ENCODE data around the gene ATG14. TPM values are rescaled to one million over a fixed set of nuclear protein-coding genes. Genes with fewer than 3 reads are reported as not detected.

Gene ATG14
- total RNA-seq, 2 experiments from 2014 or later = 5.0 to 5.1 TPM

- ChIA-PET CTCF (interaction anchor here (0.9 to 4.3 kb wide), 10 partner anchors 9 to 1057 kb away, joined by 3 to 19 read pairs (median 4); partner anchors contain the start of gene TBPL2), POLR2A (no interaction called here)
- intact Hi-C loops (cut with DNase I, micrococcal nuclease) = loop anchor here in 1 of 2 experiments (10.0 kb wide), 1 partner anchor 697 kb away; the partner anchor contains the start of gene PELI2
- Mint-ChIP-seq H3K9me3 (ENCODE audit: low read depth) (no peaks in the 10 kb centered on the region), H3K4me3 (no peak overlapping the region), H3K36me3 (ENCODE audit: low read depth) (no peaks in the 10 kb centered on the region), H3K27me3 (no peaks in the 10 kb centered on the region), H3K4me1 (no peaks in the 10 kb centered on the region), H3K27ac (no peak overlapping the region)
- ATAC-seq = no peak
- no peak for DNase-seq
Measured at GRCh38 chr14:55417955-55418354, 6.3 kb upstream of the ATG14 start.

GRCh38 chr14:55416866-55417265, 5.2 kb upstream of the ATG14 start:
- no peak overlapping the region for H3K27ac Mint-ChIP-seq
- ATAC-seq (peak; percentile 67), DNase-seq (peak; percentile 66)
- ChIA-PET POLR2A (interaction anchor here (0.6 kb wide), 1 partner anchor 153 kb away, joined by 3 read pairs; no protein-coding TSS in a partner anchor), CTCF (interaction anchor here (0.6 to 4.3 kb wide), 19 partner anchors 10 to 923 kb away, joined by 3 to 19 read pairs (median 4); no protein-coding TSS in a partner anchor)
- H3K36me3 Mint-ChIP-seq (ENCODE audit: low read depth) = no peaks in the 10 kb centered on the region
- H3K4me3 Mint-ChIP-seq = no peak overlapping the region
- peaks cover 7% of the 10 kb centered on the region for H3K4me1 Mint-ChIP-seq
- intact Hi-C loops (cut with DNase I, micrococcal nuclease) = loop anchor here in 1 of 2 experiments (10.0 kb wide), 1 partner anchor 698 kb away; the partner anchor contains the start of gene PELI2
- H3K27me3 Mint-ChIP-seq = no peaks in the 10 kb centered on the region
- H3K9me3 Mint-ChIP-seq (ENCODE audit: low read depth) = no peaks in the 10 kb centered on the region

GRCh38 chr14:55414551-55414950, 2.9 kb upstream of the ATG14 start:
- Mint-ChIP-seq H3K27ac (no peak overlapping the region), H3K27me3 (no peaks in the 10 kb centered on the region), H3K36me3 (ENCODE audit: low read depth) (no peaks in the 10 kb centered on the region), H3K4me1 (peaks cover 19% of the 10 kb centered on the region), H3K9me3 (ENCODE audit: low read depth) (no peaks in the 10 kb centered on the region), H3K4me3 (no peak overlapping the region)
- ChIA-PET POLR2A (no interaction called here), CTCF (interaction anchor here (0.6 to 2.7 kb wide), 9 partner anchors 11 to 905 kb away, joined by 3 to 16 read pairs (median 3); partner anchors contain the start of gene CGRRF1)
- no peak for DNase-seq
- ATAC-seq = no peak
- intact Hi-C loops (cut with DNase I, micrococcal nuclease) = loop anchor here in 1 of 2 experiments (5.0 to 10.0 kb wide), 3 partner anchors 202 to 700 kb away; partner anchors contain the start of genes MAPK1IP1L and PELI2

GRCh38 chr14:55412676-55413075, 1.0 kb upstream of the ATG14 start:
- no peaks in the 10 kb centered on the region for H3K9me3 Mint-ChIP-seq (ENCODE audit: low read depth)
- POLR2A ChIA-PET = no interaction called here
- H3K36me3 Mint-ChIP-seq (ENCODE audit: low read depth) = no peaks in the 10 kb centered on the region
- intact Hi-C loops (cut with DNase I, micrococcal nuclease) = loop anchor here in 1 of 2 experiments (5.0 to 10.0 kb wide), 3 partner anchors 200 to 702 kb away; partner anchors contain the start of genes MAPK1IP1L and PELI2
- no peak overlapping the region for H3K27ac Mint-ChIP-seq
- CTCF ChIA-PET = interaction anchor here (0.6 to 1.6 kb wide), 2 partner anchors 9 to 31 kb away, joined by 3 to 5 read pairs; no protein-coding TSS in a partner anchor
- ATAC-seq (no peak), DNase-seq (no peak)
- H3K27me3 Mint-ChIP-seq = no peaks in the 10 kb centered on the region
- H3K4me3 Mint-ChIP-seq = peak overlapping the region; percentile 79
- H3K4me1 Mint-ChIP-seq = peaks cover 27% of the 10 kb centered on the region

- intact Hi-C loops (cut with DNase I, micrococcal nuclease) = loop anchor here (1.0 to 10.0 kb wide), 7 partner anchors 36 to 704 kb away; partner anchors contain the start of genes DLGAP5 (in 1 of the 2), FBXO34 (in 1 of the 2), KTN1 (in 1 of the 2) and MAPK1IP1L (in 1 of the 2)
- H3K4me3 Mint-ChIP-seq = peak overlapping the region; percentile 79
- H3K27ac Mint-ChIP-seq = peak overlapping the region; percentile 65
- no peak for DNase-seq
- no peaks in the 10 kb centered on the region for H3K27me3 Mint-ChIP-seq
- POLR2A ChIA-PET = interaction anchor here (0.5 kb wide), 1 partner anchor 20 kb away, joined by 4 read pairs; no protein-coding TSS in a partner anchor
- no peak for ATAC-seq
- H3K36me3 Mint-ChIP-seq (ENCODE audit: low read depth) = no peaks in the 10 kb centered on the region
- CTCF ChIA-PET = interaction anchor here (0.7 to 2.1 kb wide), 8 partner anchors 10 to 203 kb away, joined by 3 to 6 read pairs (median 3); no protein-coding TSS in a partner anchor
- no peaks in the 10 kb centered on the region for H3K9me3 Mint-ChIP-seq (ENCODE audit: low read depth)
- peaks cover 31% of the 10 kb centered on the region for H3K4me1 Mint-ChIP-seq
Measured at GRCh38 chr14:55410876-55411275, 754 bp downstream of the ATG14 start.

- Mint-ChIP-seq H3K27ac (peak overlapping the region; percentile 29), H3K27me3 (no peaks in the 10 kb centered on the region), H3K36me3 (ENCODE audit: low read depth) (no peaks in the 10 kb centered on the region), H3K4me3 (no peak overlapping the region), H3K4me1 (peaks cover 47% of the 10 kb centered on the region), H3K9me3 (ENCODE audit: low read depth) (no peaks in the 10 kb centered on the region)
- intact Hi-C loops (cut with DNase I, micrococcal nuclease) = no loop called here
- ATAC-seq = peak; percentile 79
- CTCF ChIA-PET = interaction anchor here (0.6 kb wide), 1 partner anchor 96 kb away, joined by 3 read pairs; no protein-coding TSS in a partner anchor
- POLR2A ChIA-PET = no interaction called here
- DNase-seq = no peak
Measured at GRCh38 chr14:55404173-55404854, 7.3 kb downstream of the ATG14 start.

GRCh38 chr14:55401751-55402150, 9.9 kb downstream of the ATG14 start:
- no peak for DNase-seq
- no peak for ATAC-seq
- ChIA-PET POLR2A (no interaction called here), CTCF (no interaction called here)
- Mint-ChIP-seq H3K36me3 (ENCODE audit: low read depth) (peaks cover 2% of the 10 kb centered on the region), H3K27ac (peak overlapping the region; percentile 42), H3K9me3 (ENCODE audit: low read depth) (no peaks in the 10 kb centered on the region), H3K27me3 (no peaks in the 10 kb centered on the region), H3K4me3 (no peak overlapping the region), H3K4me1 (peaks cover 45% of the 10 kb centered on the region)
- intact Hi-C loops (cut with DNase I, micrococcal nuclease) = no loop called here

- DNase-seq = peak; percentile 26
- CTCF ChIA-PET = no interaction called here
- H3K36me3 Mint-ChIP-seq (ENCODE audit: low read depth) = peaks cover 8% of the 10 kb centered on the region
- intact Hi-C loops (cut with DNase I, micrococcal nuclease) = no loop called here
- no peak overlapping the region for H3K4me3 Mint-ChIP-seq
- H3K9me3 Mint-ChIP-seq (ENCODE audit: low read depth) = no peaks in the 10 kb centered on the region
- peaks cover 37% of the 10 kb centered on the region for H3K4me1 Mint-ChIP-seq
- no peaks in the 10 kb centered on the region for H3K27me3 Mint-ChIP-seq
- POLR2A ChIA-PET = no interaction called here
- H3K27ac Mint-ChIP-seq = no peak overlapping the region
- ATAC-seq = peak; percentile 50
Measured at GRCh38 chr14:55399852-55400251, 11.8 kb downstream of the ATG14 start.

GRCh38 chr14:55399183-55399582, 12.4 kb downstream of the ATG14 start:
- Mint-ChIP-seq H3K27ac (no peak overlapping the region), H3K27me3 (no peaks in the 10 kb centered on the region), H3K4me3 (no peak overlapping the region), H3K9me3 (ENCODE audit: low read depth) (no peaks in the 10 kb centered on the region), H3K4me1 (peaks cover 30% of the 10 kb centered on the region), H3K36me3 (ENCODE audit: low read depth) (peaks cover 12% of the 10 kb centered on the region)
- ATAC-seq (no peak), DNase-seq (no peak)
- CTCF ChIA-PET = no interaction called here
- intact Hi-C loops (cut with DNase I, micrococcal nuclease) = no loop called here
- POLR2A ChIA-PET = no interaction called here

GRCh38 chr14:55398679-55399078, 13.0 kb downstream of the ATG14 start:
- DNase-seq = no peak
- H3K27me3 Mint-ChIP-seq = no peaks in the 10 kb centered on the region
- POLR2A ChIA-PET = no interaction called here
- CTCF ChIA-PET = interaction anchor here (0.7 kb wide), 1 partner anchor 13 kb away, joined by 3 read pairs; no protein-coding TSS in a partner anchor
- H3K4me3 Mint-ChIP-seq = no peak overlapping the region
- peak; percentile 49 for ATAC-seq
- no peak overlapping the region for H3K27ac Mint-ChIP-seq
- H3K36me3 Mint-ChIP-seq (ENCODE audit: low read depth) = peaks cover 12% of the 10 kb centered on the region
- intact Hi-C loops (cut with DNase I, micrococcal nuclease) = no loop called here
- H3K9me3 Mint-ChIP-seq (ENCODE audit: low read depth) = no peaks in the 10 kb centered on the region
- H3K4me1 Mint-ChIP-seq = peaks cover 26% of the 10 kb centered on the region

- H3K36me3 Mint-ChIP-seq (ENCODE audit: low read depth) = peaks cover 29% of the 10 kb centered on the region
- CTCF ChIA-PET = interaction anchor here (0.6 kb wide), 1 partner anchor 192 kb away, joined by 4 read pairs; no protein-coding TSS in a partner anchor
- intact Hi-C loops (cut with DNase I, micrococcal nuclease) = loop anchor here in 1 of 2 experiments (5.0 kb wide), 1 partner anchor 57 kb away; no protein-coding TSS in a partner anchor
- peaks cover 1% of the 10 kb centered on the region for H3K9me3 Mint-ChIP-seq (ENCODE audit: low read depth)
- POLR2A ChIA-PET = no interaction called here
- no peak overlapping the region for H3K27ac Mint-ChIP-seq
- H3K4me3 Mint-ChIP-seq = no peak overlapping the region
- peaks cover 44% of the 10 kb centered on the region for H3K4me1 Mint-ChIP-seq
- ATAC-seq (no peak), DNase-seq (no peak)
- no peaks in the 10 kb centered on the region for H3K27me3 Mint-ChIP-seq
Measured at GRCh38 chr14:55389330-55389729, 22.3 kb downstream of the ATG14 start.
